GM18870 (cell line): ENCODE results near the gene ZFHX3.

ENCODE experiments used
- ATAC-seq: cut with Tn5 transposase; IDR thresholded peaks from one replicate; pipeline ENCODE4 v1.9.1; 2021; ENCODE audit warnings: moderate library complexity; ENCODE audit not compliant: unreplicated experiment

The ZFHX3 gene

DNA sequence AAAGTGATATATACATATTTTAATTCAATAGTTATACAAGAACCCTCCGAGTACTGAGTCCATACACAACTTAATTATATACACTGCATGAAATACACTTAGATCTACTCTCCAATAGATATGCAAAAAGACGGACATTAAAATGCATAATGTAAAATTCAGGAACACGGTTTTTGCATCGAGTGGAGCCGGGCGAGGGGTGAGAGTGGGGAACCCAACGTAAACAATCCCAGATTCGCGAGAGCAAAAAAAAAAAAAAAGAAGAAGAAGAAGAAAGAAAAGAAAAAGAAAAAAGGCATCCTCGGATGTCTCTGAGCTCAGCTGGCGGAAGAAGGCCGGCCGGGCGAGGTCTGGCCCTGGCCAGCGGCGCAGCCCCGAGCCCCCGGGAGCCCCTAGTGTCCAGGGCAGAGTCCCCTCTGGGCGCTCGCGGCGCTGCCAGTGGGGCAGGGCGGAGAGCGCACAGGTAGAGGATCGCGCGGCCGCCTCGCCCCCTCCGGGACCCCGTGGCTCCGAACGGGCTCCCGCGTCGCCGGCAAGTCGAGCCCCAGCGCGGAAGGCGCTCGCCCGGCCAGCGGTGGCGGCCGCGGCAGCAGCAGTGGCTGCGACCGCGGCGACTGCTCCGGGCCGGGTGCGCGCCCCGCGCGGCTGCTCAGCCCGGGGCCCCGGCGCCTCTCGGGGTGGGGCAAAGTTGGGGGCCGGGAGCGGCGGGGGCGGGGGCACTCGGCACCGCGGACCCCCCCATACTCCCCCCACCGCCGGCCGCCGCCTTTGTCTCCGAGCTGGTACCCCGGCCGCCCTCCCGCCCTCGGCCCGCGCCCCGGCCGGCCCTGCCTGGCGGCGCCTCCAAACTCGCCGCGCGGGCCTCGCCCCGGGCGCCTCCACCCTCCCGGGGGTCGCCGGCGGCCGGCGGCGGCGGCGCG is 9.6 kb upstream of the ZFHX3 start:
- ATAC-seq: no peak

DNA sequence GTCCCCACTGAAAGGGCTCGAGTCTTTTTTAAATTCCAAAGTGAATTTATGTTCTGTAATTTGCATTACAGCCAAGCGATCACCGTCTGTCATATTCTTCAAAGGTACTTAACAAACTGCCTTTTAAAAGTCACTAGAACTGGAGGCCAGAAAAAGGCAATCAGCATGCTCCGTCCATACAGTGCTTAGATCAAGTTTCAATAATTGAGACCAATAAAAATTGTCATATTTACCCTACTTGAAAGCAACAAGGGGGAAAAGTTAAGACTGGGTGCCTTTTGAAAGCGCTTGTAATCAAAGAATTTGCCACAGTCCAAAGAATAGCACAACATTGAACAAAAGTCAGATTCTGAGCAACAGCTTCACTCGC is 9.0 kb upstream of the ZFHX3 start:
- ATAC-seq: no peak

DNA sequence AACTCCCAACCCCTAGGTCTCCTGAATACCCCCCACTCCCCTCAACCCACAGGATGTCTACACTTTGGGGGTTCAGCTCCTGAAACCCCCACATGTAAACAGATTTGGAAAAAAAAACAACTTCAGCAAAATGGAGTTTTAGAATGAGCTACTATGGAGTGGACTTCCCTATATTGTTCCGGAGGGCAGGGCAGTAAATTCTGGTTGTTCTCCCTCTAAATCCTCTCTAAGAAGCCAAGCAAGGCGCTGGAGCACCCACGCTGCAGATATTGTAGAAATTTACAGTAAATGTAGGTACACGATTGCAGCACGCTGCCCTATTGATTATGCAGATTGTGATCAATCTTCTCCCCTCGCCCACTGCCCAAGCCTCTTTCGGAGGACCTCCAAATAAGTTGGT is 8.5 kb upstream of the ZFHX3 start:
- no peak for ATAC-seq

DNA sequence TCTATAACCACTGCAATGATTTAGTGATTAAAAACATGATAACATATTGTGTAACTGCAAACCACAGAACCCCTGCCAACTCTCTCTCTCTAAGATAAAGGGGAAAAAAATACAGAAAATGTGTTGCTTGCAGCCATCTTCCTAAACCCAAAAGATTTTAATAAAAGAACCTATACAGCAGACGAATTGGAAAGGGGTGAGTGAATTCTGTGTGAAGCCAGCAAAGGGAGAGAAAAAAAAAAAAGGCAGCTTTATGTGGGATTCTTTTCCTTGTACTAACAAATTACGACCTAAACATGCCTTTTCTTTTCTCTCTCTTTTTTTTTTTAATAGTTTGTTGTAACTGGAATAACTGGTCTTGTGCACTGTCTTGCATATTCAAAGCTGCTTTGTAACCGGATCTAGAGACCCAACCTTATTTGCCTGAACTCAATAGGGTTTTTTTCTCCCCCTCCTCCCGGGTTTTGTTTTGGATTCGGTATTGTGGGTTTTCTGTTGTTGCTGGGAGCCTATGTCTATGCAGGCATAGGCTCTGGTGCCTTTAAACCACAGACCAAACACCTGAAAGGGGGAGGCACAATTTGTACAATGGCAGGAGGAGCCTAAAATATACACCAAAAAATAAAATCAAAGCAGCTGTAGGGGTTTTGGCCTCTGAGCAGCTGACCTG is 7.0 kb upstream of the ZFHX3 start:
- no peak for ATAC-seq

DNA sequence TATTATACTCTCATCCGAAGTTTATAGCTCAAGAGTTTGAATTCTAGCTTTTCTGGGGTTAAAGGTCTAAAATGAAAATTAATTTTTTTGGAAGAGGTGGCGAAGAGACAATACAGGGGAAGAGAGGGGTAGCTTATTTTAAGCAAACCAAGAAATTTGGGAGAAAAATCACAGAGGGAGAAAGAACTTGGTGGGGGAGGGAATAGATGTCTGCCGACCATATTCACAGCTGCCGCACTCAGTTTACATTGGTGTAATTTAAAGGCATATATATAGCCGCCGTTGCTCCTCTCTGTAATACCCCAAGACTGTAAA is 6.5 kb upstream of the ZFHX3 start:
- ATAC-seq: no peak

DNA sequence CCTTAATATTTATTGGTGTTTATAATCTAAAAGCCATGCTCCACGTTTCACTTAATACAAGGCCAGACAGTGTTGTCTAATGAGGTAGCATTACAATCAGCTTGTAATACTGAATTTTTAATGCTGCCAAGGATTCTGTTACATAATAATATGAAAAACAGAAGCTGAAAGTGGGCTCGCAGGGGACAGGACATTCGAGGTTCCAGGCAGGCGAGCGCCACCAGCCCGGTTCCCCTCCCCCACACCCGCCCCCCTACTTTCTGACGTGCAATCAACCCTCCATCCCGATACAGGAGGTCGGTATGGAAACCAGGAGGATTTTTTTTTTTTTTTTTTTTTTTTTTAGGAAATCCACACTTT is 6.2 kb upstream of the ZFHX3 start:
- ATAC-seq: no peak

DNA sequence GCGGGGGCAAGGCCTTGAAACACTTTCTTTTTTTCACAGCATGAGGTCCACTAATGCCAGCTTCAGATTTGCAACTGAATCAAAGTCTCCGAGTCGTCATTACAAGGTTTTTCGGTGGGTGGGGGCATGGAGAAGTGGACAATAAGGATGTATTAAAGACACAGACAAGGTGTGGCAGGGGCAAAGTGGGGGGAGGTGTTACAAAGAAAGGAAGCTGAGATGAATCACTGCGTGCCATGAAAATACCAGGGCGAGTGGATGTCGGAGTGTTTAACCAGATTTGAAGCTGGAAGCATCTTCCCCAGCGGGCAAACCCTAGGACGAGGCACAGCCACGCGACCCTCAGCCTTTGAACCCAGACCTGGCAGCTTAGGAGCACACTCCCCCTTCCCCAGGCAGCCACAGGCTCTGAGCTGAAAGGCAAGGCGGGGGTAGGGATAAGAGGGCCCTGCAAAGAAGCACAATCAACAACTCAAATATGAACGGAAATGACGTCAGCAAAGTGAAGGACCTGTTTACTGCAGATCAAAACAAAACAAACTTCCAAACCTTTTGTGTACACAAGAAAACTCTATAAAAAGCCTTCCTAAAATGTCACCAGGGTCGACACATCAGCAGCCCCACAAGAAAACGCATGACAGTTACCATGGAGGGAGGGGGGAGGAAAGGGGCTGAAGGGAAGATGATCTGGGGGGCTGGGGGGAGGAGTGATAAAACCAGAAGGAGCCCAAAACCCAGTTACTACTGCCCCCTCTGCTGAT is 5.6 kb upstream of the ZFHX3 start:
- no peak for ATAC-seq

DNA sequence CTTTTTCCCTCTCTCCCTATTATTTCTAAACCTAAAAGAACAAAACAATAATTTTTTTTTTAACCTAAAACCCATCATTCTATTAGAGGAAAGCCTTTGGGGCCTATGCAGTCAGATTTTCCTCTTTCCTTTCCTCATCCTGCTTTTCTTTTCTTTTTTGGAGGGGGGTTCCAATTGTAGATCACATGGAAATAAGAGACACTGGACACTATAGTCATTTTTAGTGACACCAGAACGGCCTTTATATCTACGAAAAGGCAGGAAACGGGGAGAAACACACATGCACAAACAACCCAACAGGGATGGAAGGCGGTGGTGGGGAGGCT is 5.1 kb upstream of the ZFHX3 start:
- ATAC-seq: no peak

DNA sequence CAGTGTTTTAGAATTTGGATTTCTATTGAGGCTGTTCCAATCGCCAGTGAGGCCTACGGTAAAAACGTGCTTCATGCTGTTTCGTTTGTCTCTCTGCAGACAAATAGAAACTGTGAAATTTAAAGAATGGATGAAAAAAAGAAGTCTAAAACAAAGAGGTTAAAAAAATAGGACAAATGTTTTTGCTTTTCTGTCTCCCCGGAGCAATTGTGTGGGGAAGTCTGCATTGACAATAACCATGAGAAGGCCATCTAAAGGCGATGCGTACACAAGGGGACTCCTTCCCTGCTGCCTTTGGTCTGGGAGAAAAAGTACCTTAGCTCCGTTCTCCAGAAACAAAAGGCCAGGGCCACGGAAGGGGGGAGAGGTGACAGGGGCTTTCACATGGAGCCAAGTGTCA is 4.6 kb upstream of the ZFHX3 start:
- ATAC-seq: no peak

DNA sequence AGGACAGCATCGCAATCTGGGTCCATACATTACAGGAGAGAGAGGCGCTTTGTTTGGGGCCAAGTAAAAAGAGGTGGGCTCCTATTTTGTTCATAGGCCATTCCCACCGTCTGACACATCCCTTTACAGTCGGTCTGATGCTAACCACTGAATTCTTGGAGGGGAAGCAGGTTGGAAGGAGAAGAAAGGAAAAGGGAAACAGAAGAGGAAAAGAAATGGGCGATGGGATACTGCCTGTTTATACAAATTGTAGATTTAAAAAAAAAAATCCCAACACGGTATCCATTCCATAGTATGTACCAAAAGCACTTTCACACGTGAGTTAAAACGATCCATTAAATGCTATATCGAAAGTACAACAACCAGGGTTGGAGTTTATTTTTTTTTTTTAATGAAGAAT is 4.0 kb upstream of the ZFHX3 start:
- ATAC-seq: no peak

DNA sequence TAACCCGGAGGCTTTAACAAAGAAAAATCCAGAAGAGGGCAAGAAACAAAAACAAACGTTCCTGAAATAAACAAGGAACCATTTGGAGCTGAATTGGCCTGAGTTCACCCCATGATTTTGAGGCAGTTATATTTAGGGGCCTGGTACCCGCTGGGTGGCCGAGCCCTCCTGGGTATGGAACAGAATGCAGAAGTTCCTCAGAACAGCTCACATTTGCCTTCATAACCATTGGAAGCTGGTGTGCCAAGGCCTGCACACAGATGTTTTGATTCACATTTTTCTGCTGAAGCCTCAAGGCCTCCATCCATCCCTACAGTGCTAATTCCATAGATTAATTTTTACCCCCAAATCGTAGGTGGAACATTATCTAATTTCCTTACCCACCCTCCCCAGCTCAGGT is 3.3 kb upstream of the ZFHX3 start:
- no peak for ATAC-seq

DNA sequence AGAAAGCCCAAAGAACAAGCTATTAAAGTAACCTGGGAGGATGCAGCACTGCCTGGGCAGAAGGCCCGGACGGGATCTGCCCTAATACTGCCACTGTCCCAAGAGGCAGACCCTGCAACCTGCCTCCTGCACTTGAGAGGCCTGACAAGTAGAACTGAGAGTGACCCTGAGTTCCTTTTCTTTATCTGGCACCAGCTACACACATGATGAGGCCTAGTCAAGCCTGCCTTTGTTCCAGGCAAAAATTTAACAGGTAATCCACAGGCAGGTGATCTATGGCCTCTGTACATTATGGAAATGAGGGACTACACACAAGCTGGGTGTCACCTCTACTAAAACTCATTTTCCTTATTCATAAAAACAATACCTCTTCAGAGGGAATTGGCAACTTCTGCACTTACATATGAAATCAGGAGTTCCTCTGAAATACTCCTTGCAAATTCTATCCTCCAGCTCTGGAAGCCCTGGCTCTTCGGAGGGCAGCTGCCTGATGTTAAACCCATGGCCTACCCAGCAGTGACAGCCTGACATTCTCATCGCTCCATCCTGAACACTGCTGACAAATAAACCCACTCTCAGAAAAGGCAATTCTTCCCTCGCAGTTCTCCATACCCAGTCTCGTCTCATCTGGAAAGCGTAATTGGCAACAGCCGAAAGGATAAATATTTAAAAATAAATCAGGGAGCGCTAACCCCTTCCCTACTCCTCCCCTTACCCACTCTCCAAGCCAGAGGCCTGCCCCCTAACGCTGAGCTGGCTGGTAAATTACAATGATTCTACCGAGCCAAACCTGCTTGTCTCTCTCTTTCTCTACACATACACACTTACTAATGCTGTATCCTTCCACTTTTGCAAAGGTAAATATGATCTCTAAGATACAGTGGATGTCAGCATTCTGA is 2.5 kb upstream of the ZFHX3 start:
- no peak for ATAC-seq

DNA sequence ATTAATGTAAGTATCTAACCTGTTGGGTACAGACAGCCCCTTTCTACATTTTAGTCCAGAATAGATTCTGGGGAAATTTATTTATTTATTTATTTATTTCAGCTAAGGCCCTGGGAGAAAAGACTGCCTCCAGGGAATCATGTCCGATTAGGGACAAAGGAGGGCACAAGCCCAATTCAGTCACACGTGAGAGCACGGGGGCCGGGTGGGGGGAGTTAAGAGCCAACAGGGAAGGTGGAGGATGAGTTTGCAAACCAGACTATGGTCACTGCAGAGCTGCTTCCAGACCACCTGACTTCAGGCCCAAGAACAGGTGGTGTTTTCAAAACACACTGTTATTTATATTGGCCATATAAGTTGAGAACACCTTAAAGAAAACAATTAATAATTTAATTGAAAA is 1.6 kb upstream of the ZFHX3 start:
- ATAC-seq: no peak

DNA sequence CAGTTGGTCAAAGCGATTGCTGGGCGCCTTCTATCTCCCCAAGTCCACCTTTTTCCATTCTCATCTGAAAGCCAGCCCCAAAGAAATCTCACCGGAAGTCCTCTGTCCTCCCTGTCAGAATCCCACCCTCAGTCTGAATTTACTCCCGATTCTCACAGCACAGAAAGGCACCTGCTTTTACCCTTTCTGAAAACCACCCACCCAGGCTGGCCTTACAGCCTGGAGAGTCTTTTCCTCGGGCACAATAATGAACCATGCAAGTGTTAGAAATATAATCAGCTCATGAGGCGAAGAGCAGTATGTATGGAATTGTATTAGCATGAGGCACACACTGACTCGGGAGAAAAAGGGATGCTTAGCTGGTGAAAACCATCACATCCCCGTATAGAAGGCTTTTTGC is 1.2 kb upstream of the ZFHX3 start:
- no peak for ATAC-seq

DNA sequence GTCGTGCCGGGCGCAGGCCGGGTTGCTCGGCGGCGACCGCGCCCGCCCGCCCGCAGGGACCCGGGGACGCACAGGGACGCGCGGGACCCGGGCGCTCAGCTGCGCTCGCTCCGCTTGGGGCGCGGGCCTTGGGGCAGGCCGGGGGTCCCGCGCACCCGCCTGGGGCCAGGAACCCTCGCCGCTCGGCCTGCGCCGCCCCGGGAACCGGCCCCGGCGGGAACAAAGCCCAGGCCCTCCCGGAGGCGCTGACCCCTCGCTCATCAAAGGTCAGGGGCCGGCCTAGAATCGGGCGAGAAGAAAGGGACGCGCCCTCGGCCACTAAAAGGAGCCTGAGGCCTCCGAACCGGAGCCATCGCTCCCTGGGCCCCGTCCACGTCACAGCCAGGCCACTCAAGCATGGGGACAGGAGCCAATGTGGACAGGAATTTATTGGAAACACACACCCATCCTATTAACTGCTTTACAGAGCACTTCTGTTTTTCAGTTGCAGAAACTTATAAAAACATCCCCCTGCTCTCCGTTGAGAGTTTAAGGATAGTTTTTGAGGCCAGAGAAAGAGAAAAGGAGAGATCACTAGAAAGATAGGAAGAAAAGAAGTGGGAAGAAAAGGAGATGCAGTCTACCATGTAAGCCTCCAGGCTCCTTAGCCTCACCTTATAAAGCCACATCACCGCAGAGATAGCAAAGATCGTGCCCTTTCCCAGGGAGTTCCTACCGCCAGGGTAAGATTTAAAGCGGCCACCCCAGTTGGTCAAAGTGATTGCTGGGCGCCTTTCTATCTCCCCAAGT is 558 bp upstream of the ZFHX3 start:
- ATAC-seq: no peak

DNA sequence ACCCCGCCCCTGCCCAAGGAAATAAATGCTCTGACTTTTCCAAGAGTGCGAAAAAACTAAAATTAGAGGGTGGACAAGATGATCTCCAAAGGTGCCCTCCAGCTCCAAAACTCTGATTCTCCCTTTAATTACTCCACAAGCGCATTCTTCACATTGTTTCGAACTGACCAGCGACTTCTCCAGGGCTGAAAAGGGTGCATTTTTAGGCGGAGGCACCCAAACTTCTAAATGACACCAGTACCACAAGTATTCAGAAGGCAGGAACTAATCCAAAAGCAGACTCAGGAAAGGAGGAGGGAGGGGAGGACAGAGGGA is 750 bp downstream of the ZFHX3 start:
- ATAC-seq: no peak

DNA sequence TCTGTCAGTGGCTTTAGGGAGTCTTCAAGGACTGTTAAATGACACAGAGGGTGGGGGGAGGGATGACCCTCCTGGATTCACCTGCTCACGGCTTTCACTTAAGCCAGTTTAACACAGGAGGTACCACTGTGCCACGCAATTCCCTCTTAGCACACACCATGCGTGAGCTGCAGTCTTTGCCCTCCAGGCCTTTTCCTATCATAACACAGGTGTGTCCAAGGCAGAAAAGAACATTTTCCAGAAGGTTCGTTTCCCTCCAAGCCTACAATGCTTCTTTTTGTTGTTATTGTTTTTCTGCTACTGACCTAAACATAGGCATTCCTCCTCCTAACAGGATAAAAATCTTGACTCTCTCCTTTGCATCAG is 1.1 kb downstream of the ZFHX3 start:
- no peak for ATAC-seq

DNA sequence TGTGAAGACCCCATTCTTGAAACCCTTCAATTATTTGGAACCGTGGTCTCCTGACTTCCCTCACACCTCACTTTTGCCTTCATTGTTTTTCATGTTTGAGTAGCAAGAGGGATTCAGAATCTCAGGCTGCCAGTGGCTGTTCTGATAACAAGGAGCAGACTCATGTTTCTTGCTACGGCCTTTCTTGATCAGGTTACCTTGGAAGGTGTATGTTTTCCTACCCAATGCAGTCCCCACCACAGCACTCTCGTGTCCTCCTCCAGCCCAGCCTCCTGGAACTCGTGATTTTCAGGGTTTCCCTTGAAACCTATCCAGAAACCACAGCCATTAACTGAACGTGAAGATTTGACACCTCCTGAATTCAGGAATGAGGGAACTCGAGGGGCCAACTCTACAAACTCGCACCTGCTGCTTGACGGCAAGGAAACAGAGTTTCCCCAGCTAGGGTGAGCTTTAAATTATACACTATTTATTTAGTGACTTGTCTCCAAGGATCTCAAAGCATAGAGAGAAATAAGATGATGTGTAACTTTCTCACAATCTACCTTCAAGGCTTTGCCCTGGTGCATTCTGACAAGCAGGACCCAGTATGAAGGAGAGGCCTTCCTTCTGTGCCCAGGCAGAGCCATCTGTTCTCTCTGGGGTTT is 1.6 kb downstream of the ZFHX3 start:
- ATAC-seq: no peak

DNA sequence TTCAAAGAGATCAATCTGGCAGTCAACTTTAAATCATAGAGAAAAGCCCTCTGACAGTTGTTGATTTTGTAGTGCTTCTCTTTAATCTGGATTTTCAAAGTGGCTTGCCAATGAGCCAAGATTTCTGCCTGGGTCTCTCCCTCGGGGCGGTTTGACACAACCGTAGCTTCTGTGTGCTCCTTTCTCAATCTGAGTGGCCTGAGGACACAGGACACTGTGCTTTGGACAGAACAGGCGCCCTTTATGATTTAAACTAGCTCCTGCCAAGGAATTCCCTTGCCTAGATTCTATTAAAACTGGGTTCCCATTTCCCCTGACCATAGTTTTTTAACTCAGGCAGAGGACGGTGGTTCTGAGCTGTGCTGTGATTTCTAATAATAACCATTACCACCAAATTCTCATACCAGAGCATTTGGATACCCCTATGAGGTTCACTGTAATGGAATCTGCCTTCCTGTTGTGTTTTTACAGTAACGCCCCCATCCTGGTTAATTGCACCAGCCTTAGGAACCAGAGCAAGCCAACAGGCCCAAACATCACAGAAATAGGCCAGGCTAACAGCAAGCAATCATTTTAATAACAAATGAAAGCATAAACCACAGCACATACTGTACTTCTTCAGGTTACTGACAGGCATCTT is 4.0 kb downstream of the ZFHX3 start:
- ATAC-seq: no peak

DNA sequence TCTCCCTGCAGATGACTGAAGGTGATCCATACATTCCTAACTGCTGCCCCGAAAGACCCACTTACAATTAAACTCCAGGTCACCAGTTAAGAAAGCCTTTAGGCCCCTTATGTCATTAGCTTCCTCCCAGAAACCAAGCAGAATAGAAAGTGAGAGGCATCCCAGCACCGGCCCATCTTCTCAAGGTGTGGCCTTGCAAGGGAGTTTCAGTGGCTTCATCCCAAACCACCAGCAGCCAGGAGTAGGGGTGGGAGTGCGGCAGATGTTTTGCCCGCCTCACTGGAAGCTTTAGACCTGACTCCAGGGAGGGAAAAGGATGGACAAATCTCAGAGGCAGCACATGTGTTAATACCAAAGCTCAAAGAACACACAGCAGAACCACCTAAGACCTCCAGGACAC is 5.1 kb downstream of the ZFHX3 start:
- no peak for ATAC-seq
